ENCODE data around the gene KCNJ6.

- TF ChIP-seq CTCF (IDR thresholded peaks at IDR 0.05 in 4 of 5, conservative IDR thresholded peaks at IDR 0.05 in 1 of 5) = no peak
- TF ChIP-seq POLR2A (IDR thresholded peaks at IDR 0.05) = no peak
These were observed 54.7 kb downstream of the KCNJ6 start for GRCh38 chr21:37861561-37861960.
